NCI-H2196 treated with DMSO at 0.1 percent for 48 hours (cell line): ENCODE data around the gene NMBR.
"Not testable (repeated sequence)": the region's sequence is repeated elsewhere in the genome, so short reads cannot be mapped to it uniquely, and the experiment has no call there.

Experiments used
- DNase-seq: peaks from one replicate; lab custom pipeline; 2025; ENCODE audit not compliant: unreplicated experiment; lab: John Stamatoyannopoulos, UW

The NMBR gene

GRCh38 chr6:142155895-142156757 is 9.2 kb upstream of the NMBR start:
- no peak for DNase-seq

- DNase-seq, result no peak
Measured at GRCh38 chr6:142155091-142155490, 8.2 kb upstream of the NMBR start.

- DNase-seq, result no peak
Measured at GRCh38 chr6:142154336-142154735, 7.4 kb upstream of the NMBR start.

GRCh38 chr6:142153196-142153595 is 6.3 kb upstream of the NMBR start:
- no peak for DNase-seq

- no peak for DNase-seq
Measured at GRCh38 chr6:142152746-142153145, 5.8 kb upstream of the NMBR start.

GRCh38 chr6:142141531-142141930 is 5.4 kb downstream of the NMBR start:
- DNase-seq, result not testable (repeated sequence)

- no peak for DNase-seq
Measured at GRCh38 chr6:142138876-142139275, 8.0 kb downstream of the NMBR start.

- no peak for DNase-seq
Measured at GRCh38 chr6:142132625-142133024, 14.3 kb downstream of the NMBR start, which contains the start of gene GJE1. Gene GJE1, plus strand, starts transcription at chr6:142132925. Its CDS starts 234 bp downstream, at chr6:142133159.

- DNase-seq, result no peak
Measured at GRCh38 chr6:142130814-142131213, 16.1 kb downstream of the NMBR start.

- DNase-seq, result no peak
Measured at GRCh38 chr6:142121342-142121741, 25.6 kb downstream of the NMBR start.

- DNase-seq, result no peak
Measured at GRCh38 chr6:142118925-142119324, 28.0 kb downstream of the NMBR start.

GRCh38 chr6:142118328-142118727 is 28.6 kb downstream of the NMBR start:
- DNase-seq, result no peak

- DNase-seq, result no peak
Measured at GRCh38 chr6:142117366-142117765, 29.6 kb downstream of the NMBR start.

- DNase-seq, result peak; percentile 22
Measured at GRCh38 chr6:142112451-142113061, 34.4 kb downstream of the NMBR start.

- DNase-seq, result not testable (repeated sequence)
Measured at GRCh38 chr6:142110820-142111219, 36.1 kb downstream of the NMBR start.

- DNase-seq, result not testable (repeated sequence)
Measured at GRCh38 chr6:142104820-142105219, 42.1 kb downstream of the NMBR start.

GRCh38 chr6:142088858-142089216 is 58.1 kb downstream of the NMBR start:
- DNase-seq, result no peak

- DNase-seq, result no peak
Measured at GRCh38 chr6:142087950-142088857, 58.7 kb downstream of the NMBR start.

GRCh38 chr6:142079130-142079529 is 67.8 kb downstream of the NMBR start:
- no peak for DNase-seq

GRCh38 chr6:142075516-142076101 is 71.3 kb downstream of the NMBR start:
- DNase-seq, result no peak

GRCh38 chr6:142074516-142074915 is 72.4 kb downstream of the NMBR start:
- DNase-seq, result no peak
